CD4-positive, alpha-beta T cell treated with Interleukin-17A for 1 hour (primary cell): ENCODE measurements around the gene GTSE1.
"Not testable (repeated sequence)": the region's sequence is repeated elsewhere in the genome, so short reads cannot be mapped to it uniquely, and the experiment has no call there.

Experiments
- DNase-seq: peaks from one replicate; pipeline ENCODE4 v3.0.0-alpha.2; 2020

GTSE1 gene

GRCh38 chr22:46294784-46295183 lies 1.9 kb upstream of the GTSE1 start:
- no peak for DNase-seq

- no peak for DNase-seq
Observed at GRCh38 chr22:46295277-46295971, 1.2 kb upstream of the GTSE1 start.

GRCh38 chr22:46297151-46297812 lies 612 bp downstream of the GTSE1 start:
- no peak for DNase-seq

- no peak for DNase-seq
Observed at GRCh38 chr22:46299101-46299500, 2.4 kb downstream of the GTSE1 start.

- DNase-seq: no peak
Observed at GRCh38 chr22:46300491-46300890, 3.8 kb downstream of the GTSE1 start.

- no peak for DNase-seq
Observed at GRCh38 chr22:46303347-46303965, 6.8 kb downstream of the GTSE1 start.

- no peak for DNase-seq
Observed at GRCh38 chr22:46308283-46308988, 11.8 kb downstream of the GTSE1 start.

GRCh38 chr22:46309526-46310085 lies 12.9 kb downstream of the GTSE1 start:
- DNase-seq: no peak

GRCh38 chr22:46312056-46312455 lies 15.4 kb downstream of the GTSE1 start:
- DNase-seq: no peak

- DNase-seq: not testable (repeated sequence)
Observed at GRCh38 chr22:46312848-46313247, 16.2 kb downstream of the GTSE1 start.

GRCh38 chr22:46315976-46316375 lies 19.3 kb downstream of the GTSE1 start:
- no peak for DNase-seq

- DNase-seq: no peak
Observed at GRCh38 chr22:46317646-46318045, 21.0 kb downstream of the GTSE1 start.

- DNase-seq: no peak
Observed at GRCh38 chr22:46318576-46318975, 21.9 kb downstream of the GTSE1 start.

GRCh38 chr22:46319319-46319718 lies 22.6 kb downstream of the GTSE1 start:
- DNase-seq: no peak

- DNase-seq: no peak
Observed at GRCh38 chr22:46320166-46320710, 23.6 kb downstream of the GTSE1 start.

GRCh38 chr22:46320716-46321386 lies 24.2 kb downstream of the GTSE1 start:
- no peak for DNase-seq

- no peak for DNase-seq
Observed at GRCh38 chr22:46322711-46323110, 26.0 kb downstream of the GTSE1 start.

GRCh38 chr22:46323162-46323561 lies 26.5 kb downstream of the GTSE1 start:
- DNase-seq: no peak

- no peak for DNase-seq
Observed at GRCh38 chr22:46326066-46326680, 29.5 kb downstream of the GTSE1 start.

GRCh38 chr22:46327691-46328465 lies 31.2 kb downstream of the GTSE1 start:
- no peak for DNase-seq

- no peak for DNase-seq
Observed at GRCh38 chr22:46328797-46329196, 32.1 kb downstream of the GTSE1 start.
